OCI-LY3 (cell line): ENCODE results near the gene MEAF6.

Source experiments
- H2AFZ ChIP-seq: fragments of 200-600, 300-600 bp; shearing (Covaris generic); 2 replicates; pipeline ENCODE4 v1.6.0; 2014; ENCODE audit warnings: antibody characterized with exemption, low read depth, low read length
- H3K27ac ChIP-seq: fragments of 200-600, 300-600 bp; sonication (generic); 2 replicates; pipeline ENCODE4 v1.5.1; 2014; ENCODE audit warnings: mild to moderate bottlenecking, low read length, moderate library complexity, mixed read lengths
- H3K27me3 ChIP-seq: fragments of 200-600, 300-600 bp; sonication (generic); 2 replicates; pipeline ENCODE4 v1.6.1; 2014; ENCODE audit warnings: low read depth, low read length, mixed read lengths
- H3K36me3 ChIP-seq: fragments of 200-600, 300-600 bp; sonication (generic); replicated peaks from 2 replicates; pipeline ENCODE3; 2014; ENCODE audit warnings: low read depth, low read length, mixed read lengths
- H3K4me1 ChIP-seq: fragments of 300-600, 200-600 bp; sonication (generic); 2 replicates; pipeline ENCODE4 v1.6.1; 2014; ENCODE audit warnings: low read length, mixed read lengths
- H3K4me2 ChIP-seq: fragments of 200-600, 300-600 bp; sonication (generic); 2 replicates; pipeline ENCODE4 v1.6.1; 2014; ENCODE audit warnings: low read length, mixed read lengths
- H3K4me3 ChIP-seq: fragments of 300-600, 200-600 bp; sonication (generic); 2 replicates; pipeline ENCODE4 v1.5.1; 2014; ENCODE audit warnings: antibody characterized with exemption, mild to moderate bottlenecking, low read length, moderate library complexity
- H3K79me2 ChIP-seq: fragments of 300-600, 200-600 bp; shearing (Covaris generic); 2 replicates; pipeline ENCODE4 v1.6.1; 2014; ENCODE audit warnings: mild to moderate bottlenecking, low read length, mixed read lengths
- H3K9ac ChIP-seq: fragments of 300-600, 200-600 bp; shearing (Covaris generic); 2 replicates; pipeline ENCODE4 v1.6.0; 2014; ENCODE audit warnings: mild to moderate bottlenecking, low read length, moderate library complexity
- H3K9me3 ChIP-seq: fragments of 200-600, 300-600 bp; shearing (Covaris generic); 2 replicates; pipeline ENCODE4 v1.6.1; 2014; ENCODE audit warnings: low read length, mixed read lengths; ENCODE audit not compliant: insufficient read depth
- H4K20me1 ChIP-seq: fragments of 200-600, 300-600 bp; sonication (generic); 2 replicates; pipeline ENCODE4 v1.6.1; 2016; ENCODE audit warnings: low read length, mixed read lengths; ENCODE audit not compliant: insufficient read depth
- EZH2phosphoT487 ChIP-seq: fragments of 200-600 bp; shearing (Covaris generic); IDR thresholded peaks from 2 replicates; pipeline ENCODE4 v1.6.1; 2018; ENCODE audit warnings: antibody characterized with exemption, mixed run types, low read depth
- TF ChIP-seq, protein P1 (sequence below): fragments of 200-600, 300-600 bp; sonication (generic); IDR thresholded peaks from 2 replicates; pipeline ENCODE4 v1.5.1; 2014; ENCODE audit warnings: antibody characterized with exemption, low read length, low read depth

MEAF6 gene

DNA sequence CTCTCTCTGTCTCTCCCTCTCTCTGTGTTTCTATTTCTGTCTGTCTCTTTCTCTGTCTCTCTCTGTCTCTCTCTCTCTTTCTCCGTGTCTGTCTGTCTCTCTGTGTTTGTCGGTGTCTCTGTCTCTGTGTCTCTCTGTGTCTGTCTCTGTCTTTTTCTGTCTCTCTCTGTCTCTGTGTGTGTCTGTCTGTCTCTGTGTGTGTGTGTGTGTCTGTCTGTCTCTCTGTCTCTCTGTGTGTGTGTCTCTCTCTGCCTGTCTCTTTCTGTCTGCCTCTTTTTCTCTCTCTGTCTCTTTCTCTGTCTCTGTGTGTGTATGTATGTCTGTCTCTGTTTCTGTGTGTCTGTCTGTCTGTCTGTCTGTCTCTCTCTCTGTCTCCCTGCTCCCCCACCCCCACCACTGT is 71.9 kb downstream of the MEAF6 start:
- no peak overlapping the region for H3K9ac ChIP-seq
- no peak overlapping the region for H3K4me3 ChIP-seq
- no peaks in the 10 kb centered on the region for H4K20me1 ChIP-seq
- no peaks in the 10 kb centered on the region for H3K4me1 ChIP-seq
- no peak overlapping the region for H2AFZ ChIP-seq
- H3K9me3 ChIP-seq = no peaks in the 10 kb centered on the region
- no peak overlapping the region for H3K27ac ChIP-seq
- TF ChIP-seq EZH2phosphoT487 = no peak
- TF ChIP-seq, protein P1, sequence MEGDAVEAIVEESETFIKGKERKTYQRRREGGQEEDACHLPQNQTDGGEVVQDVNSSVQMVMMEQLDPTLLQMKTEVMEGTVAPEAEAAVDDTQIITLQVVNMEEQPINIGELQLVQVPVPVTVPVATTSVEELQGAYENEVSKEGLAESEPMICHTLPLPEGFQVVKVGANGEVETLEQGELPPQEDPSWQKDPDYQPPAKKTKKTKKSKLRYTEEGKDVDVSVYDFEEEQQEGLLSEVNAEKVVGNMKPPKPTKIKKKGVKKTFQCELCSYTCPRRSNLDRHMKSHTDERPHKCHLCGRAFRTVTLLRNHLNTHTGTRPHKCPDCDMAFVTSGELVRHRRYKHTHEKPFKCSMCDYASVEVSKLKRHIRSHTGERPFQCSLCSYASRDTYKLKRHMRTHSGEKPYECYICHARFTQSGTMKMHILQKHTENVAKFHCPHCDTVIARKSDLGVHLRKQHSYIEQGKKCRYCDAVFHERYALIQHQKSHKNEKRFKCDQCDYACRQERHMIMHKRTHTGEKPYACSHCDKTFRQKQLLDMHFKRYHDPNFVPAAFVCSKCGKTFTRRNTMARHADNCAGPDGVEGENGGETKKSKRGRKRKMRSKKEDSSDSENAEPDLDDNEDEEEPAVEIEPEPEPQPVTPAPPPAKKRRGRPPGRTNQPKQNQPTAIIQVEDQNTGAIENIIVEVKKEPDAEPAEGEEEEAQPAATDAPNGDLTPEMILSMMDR = no peak
- H3K4me2 ChIP-seq = no peak overlapping the region
- no peaks in the 10 kb centered on the region for H3K27me3 ChIP-seq
- no peaks in the 10 kb centered on the region for H3K36me3 ChIP-seq
- H3K79me2 ChIP-seq = no peaks in the 10 kb centered on the region
